ENCODE measurements around the gene CDC37.
"Not testable (repeated sequence)": the region's sequence is repeated elsewhere in the genome, so short reads cannot be mapped to it uniquely, and the experiment has no call there.

CDC37 gene

DNA sequence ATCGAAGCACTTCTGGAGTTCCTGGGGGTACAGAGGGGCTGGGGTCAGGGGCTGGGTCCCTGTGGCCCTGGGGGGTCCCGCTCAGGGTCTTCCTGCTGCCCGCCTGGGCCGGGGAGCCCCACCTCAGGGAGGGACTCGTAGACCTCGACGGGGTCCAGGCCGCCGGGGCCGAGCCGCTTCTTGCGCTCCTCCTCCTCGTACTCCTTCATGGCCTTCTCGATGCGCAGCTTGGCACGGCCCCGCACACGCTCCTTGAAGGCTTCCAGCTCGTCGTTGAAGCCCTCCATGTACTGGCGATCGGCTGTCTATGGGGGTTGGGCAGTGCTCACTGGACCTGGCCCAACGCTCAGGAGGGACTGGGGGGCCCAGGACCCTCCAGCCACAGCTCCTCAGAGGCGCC, 10.2 kb downstream of the CDC37 start:
- no peak for DNase-seq

DNA sequence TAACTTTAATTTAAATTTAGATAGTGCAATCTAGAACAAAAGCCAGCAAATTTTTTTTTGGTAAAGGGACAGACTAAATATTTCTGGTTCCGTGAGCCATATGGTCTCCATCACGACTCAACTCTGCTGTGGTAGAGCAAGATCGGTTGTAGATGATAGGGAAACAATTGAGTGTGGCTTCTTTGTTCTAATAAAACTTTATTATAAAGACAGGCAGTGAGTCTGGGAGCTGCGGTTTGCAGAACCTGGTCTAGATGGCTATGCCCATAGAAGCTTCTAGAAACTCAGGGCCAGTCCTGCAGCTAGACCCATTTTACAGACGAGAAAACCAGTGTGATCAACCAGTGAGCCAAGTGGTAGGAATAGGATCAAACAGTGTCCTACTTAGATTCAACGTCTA, 11.2 kb downstream of the CDC37 start:
- DNase-seq = no peak

- DNase-seq = peak; percentile 88
Observed at GRCh38 chr19:10390652-10391286, 12.6 kb downstream of the CDC37 start.

- no peak for DNase-seq
Observed at GRCh38 chr19:10389863-10390262, 13.5 kb downstream of the CDC37 start.

- DNase-seq = peak; percentile 96
Observed at GRCh38 chr19:10388957-10389356, 14.4 kb downstream of the CDC37 start.

GRCh38 chr19:10384580-10384979, 18.8 kb downstream of the CDC37 start:
- no peak for DNase-seq

- not testable (repeated sequence) for DNase-seq
Observed at GRCh38 chr19:10383223-10383499, 20.2 kb downstream of the CDC37 start.

DNA sequence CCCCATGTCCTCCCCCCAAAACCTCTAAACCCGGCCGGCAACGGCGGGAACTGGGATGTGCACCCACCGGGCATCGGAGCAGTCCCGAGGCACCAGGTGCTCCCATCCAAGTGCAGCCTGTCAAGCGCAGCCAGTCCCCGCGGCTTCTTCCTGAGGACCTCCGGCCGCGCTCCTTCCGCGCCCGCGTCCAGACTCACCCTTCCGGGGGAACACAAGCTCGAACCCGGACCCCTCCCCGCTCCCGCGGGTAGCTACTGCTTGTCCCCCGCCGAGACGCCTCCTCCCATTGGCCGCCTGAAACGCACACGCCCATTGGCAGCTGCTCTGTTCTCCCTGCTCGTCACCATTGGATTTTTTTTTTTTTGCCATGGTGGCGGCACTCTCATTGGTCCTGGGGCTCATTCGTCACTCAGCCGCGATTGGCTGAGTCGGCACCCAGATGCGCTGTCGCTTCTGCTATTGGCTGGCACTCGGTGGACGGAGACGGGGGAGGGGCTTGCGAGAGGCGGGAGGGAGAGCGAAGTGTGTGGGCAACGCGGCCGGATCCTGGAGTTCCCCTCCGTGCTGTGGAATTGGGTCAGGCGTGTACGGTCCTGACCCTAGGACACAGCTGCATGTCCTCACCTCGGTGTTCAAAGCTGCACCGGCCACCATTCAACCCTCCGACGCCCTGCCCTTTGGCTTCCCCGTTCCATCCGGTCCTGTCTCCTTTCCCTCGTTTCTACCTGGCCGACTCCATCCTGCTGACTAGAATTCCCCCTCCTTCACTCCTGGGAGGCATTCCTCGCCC, 22.8 kb downstream of the CDC37 start, which contains the start of gene TYK2:
TYK2 (minus strand) TSS at position 260 of the 790 bp plus-strand sequence. CDS start 2,166 bp downstream, outside the sequence.
- DNase-seq = peak; percentile 100

- no peak for DNase-seq
Observed at GRCh38 chr19:10379880-10380312, 23.4 kb downstream of the CDC37 start.

GRCh38 chr19:10378124-10378523, 25.2 kb downstream of the CDC37 start:
- DNase-seq = no peak

DNA sequence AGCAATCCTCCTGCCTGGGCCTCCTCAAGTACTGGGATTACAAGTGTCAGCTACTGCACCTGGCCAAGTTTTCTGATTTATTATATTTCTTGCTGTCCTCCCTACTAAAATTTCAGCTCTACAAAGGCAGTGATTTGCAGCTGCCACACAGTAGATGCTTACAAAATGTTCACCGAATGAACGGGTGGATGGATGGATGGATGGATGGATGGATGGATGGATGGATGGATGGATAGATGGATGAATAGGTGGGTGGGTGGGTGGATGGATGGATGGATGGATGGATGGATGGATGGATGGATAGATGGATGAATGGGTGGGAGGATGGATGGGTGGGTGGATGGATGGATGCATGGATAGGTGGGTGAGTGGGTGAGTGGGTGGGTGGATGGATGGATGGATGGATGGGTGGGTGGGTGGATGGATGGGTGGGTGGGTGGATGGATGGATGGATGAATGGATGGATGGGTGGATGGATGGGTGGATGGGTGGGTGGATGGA, 26.2 kb downstream of the CDC37 start:
- not testable (repeated sequence) for DNase-seq

- no peak for DNase-seq
Observed at GRCh38 chr19:10374931-10375330, 28.4 kb downstream of the CDC37 start.

- no peak for DNase-seq
Observed at GRCh38 chr19:10372690-10373089, 30.7 kb downstream of the CDC37 start.

- no peak for DNase-seq
Observed at GRCh38 chr19:10368101-10368803, 35.1 kb downstream of the CDC37 start.

- not testable (repeated sequence) for DNase-seq
Observed at GRCh38 chr19:10366950-10367512, 36.3 kb downstream of the CDC37 start.

DNA sequence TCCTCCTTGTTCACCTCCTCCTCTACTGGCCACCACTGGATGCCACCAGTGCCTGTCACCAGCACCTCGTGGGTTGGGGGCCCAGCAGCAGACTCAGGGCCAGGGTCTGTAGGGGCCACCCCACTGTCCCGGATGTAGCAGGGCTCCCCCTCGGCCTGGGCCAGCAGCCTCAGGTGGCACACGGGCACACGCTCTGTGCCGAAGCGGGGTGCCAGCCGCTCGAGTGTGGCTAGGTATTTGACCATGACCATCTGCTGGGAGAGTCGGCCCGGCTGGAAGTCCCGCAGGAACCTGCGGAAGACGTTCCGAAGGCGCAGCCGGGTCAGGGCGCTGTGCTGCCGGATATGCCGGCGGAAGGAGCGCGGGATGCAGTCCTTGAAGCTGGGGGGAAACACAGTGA, 37.8 kb downstream of the CDC37 start:
- no peak for DNase-seq

- no peak for DNase-seq
Observed at GRCh38 chr19:10364644-10365043, 38.7 kb downstream of the CDC37 start.

DNA sequence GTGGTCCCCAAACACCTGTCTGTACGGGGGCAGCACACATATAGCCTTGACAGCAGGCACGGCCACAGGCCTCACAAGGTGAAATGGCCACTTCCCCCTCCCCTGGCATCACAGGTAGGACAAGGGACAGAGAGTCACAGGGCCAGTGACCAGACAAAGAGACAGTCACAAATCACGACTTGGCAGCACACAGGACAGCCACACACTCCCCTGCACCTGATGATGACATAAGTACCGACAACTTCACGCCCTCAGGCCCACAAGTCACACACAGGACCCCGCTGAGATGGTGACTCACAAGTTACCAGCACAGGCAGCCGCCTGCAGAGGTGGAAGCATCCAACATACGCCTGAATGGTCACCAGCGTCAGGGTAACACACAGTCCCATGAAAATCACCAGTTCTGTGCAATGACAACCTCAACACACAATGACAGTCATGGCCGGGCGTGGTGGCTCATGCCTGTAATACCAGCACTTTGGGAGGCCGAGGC, 39.5 kb downstream of the CDC37 start:
- no peak for DNase-seq

GRCh38 chr19:10362259-10362658, 41.1 kb downstream of the CDC37 start:
- DNase-seq = no peak

- DNase-seq = no peak
Observed at GRCh38 chr19:10361569-10362011, 41.8 kb downstream of the CDC37 start.

DNA sequence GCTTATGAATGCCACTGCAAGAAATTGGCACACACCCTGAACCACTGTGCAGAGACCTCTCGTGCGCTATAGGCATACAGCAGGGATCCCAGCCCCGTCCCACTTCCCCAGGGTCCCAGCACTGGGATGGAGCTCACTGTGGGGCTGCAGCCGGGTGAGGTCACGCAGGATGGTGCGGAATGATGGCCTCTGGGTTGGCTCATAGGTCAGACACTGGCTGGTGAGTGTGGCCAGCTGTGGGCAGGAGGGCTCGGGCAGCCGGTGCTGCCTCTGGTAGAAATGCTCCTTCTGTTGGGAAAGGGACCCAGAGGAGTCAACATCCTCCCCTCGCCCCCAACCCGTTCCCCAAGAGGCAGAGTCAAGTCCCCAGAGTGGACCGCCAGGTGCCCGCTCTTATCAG, 46.9 kb downstream of the CDC37 start:
- DNase-seq = no peak

GRCh38 chr19:10353793-10354391, 49.5 kb downstream of the CDC37 start:
- peak; percentile 96 for DNase-seq
